HepG2 (cell line): ENCODE results near the gene NDST1. TPM values are rescaled to one million over a fixed set of nuclear protein-coding genes. Genes with fewer than 3 reads are reported as not detected.
A peak's percentile ranks its signal among the peaks of the same experiment; 100 is the strongest.

ENCODE experiments used
- ATAC-seq: fragments of 200-7000 bp; cut with Tn5 transposase; 3 replicates; pipeline ENCODE4 v1.9.1; 2020; ENCODE audit warnings: mild to moderate bottlenecking, moderate library complexity
- BruUV-seq: library from RNA; stranded (reverse); fragments of 400-500 nt; replicated peaks from 2 replicates; lab custom pipeline; 2021; lab: Mats Ljungman, UMichigan
- CTCF ChIA-PET: fragments of 300-600 bp; formaldehyde crosslinking; extraction: SDS; loops from one replicate; lab custom pipeline; 2021; ENCODE audit warnings: low total read pairs, inconsistent platforms, low intra/inter-chr PET ratio; lab: Yijun Ruan, JAX
- POLR2A ChIA-PET: fragments of 350-600 bp; sonication (Branson Sonifier 250); formaldehyde crosslinking; loops from one replicate; lab custom pipeline; 2020; ENCODE audit warnings: antibody characterized with exemption, inconsistent platforms; lab: Yijun Ruan, JAX
- DNase-seq: peaks from one replicate; pipeline ENCODE4 v3.0.0-alpha.2; 2015; ENCODE audit warnings: low spot score
- FAIRE-seq: peaks from 3 replicates; lab custom pipeline; 2011; peaks lifted over from hg19 to GRCh38; lab: Jason Lieb, UNC
- H2AFZ ChIP-seq: one replicate; pipeline ENCODE4 v1.6.1; 2011; ENCODE audit warnings: low read length, inconsistent platforms
- H3K27ac ChIP-seq: fragments of 300-600 bp; 3 replicates; pipeline ENCODE4 v1.8.0; 2011; ENCODE audit warnings: mixed run types, mild to moderate bottlenecking, mixed read lengths, low read length, inconsistent platforms; ENCODE audit not compliant: insufficient read depth; ENCODE audit errors: extremely low read length
- H3K27me3 ChIP-seq, 2 experiments: fragments of 200-600 bp in 1 of 2; 2 replicates in 1 of 2; 3 replicates in 1 of 2; pipeline versions ENCODE4 v1.6.0 to v1.8.0; 2011; ENCODE audit warnings: low read length in 2 of 2, mild to moderate bottlenecking in 2 of 2, moderate library complexity in 2 of 2, inconsistent platforms in 1 of 2; ENCODE audit not compliant: insufficient read depth in 2 of 2, control insufficient read depth in 1 of 2
- H3K36me3 ChIP-seq, 2 experiments: fragments of 200-600 bp in 1 of 2; replicated peaks in 1 of 2; 2 replicates in 1 of 2; 3 replicates in 1 of 2; pipeline versions ENCODE4 v1.5.1 to v1.8.0; 2011; ENCODE audit warnings: low read length in 2 of 2, inconsistent platforms in 1 of 2; ENCODE audit not compliant: insufficient read depth in 2 of 2, control insufficient read depth in 1 of 2
- H3K4me1 ChIP-seq: 2 replicates; pipeline ENCODE4 v1.5.1; 2012; ENCODE audit warnings: low read length, inconsistent platforms; ENCODE audit not compliant: insufficient read depth
- H3K4me2 ChIP-seq: 2 replicates; pipeline ENCODE4 v1.6.0; 2011; ENCODE audit warnings: low read depth, low read length, inconsistent platforms
- H3K4me3 ChIP-seq, 3 experiments: fragments of 200-600 bp in 1 of 3; sonication (generic), shearing (Covaris generic) in 1 of 3; replicated peaks in 1 of 3; 2 replicates each; pipeline ENCODE4 v1.5.1; 2011 to 2016; ENCODE audit warnings: low read length in 3 of 3, inconsistent platforms in 2 of 3, low read depth in 2 of 3, mild to moderate bottlenecking in 2 of 3, control low read depth in 1 of 3, mixed read lengths in 1 of 3; ENCODE audit not compliant: insufficient read depth in 1 of 3
- H3K79me2 ChIP-seq: one replicate; pipeline ENCODE4 v1.6.1; 2011; ENCODE audit warnings: low read length, inconsistent platforms; ENCODE audit not compliant: insufficient read depth
- H3K9ac ChIP-seq: 2 replicates; pipeline ENCODE4 v1.6.0; 2011; ENCODE audit warnings: mild to moderate bottlenecking, low read depth, low read length, inconsistent platforms; ENCODE audit not compliant: insufficient read depth
- H3K9me3 ChIP-seq: 2 replicates; pipeline ENCODE4 v1.5.1; 2012; ENCODE audit warnings: mild to moderate bottlenecking, low read length
- H4K20me1 ChIP-seq: 2 replicates; pipeline ENCODE4 v1.6.0; 2011; ENCODE audit warnings: inconsistent platforms, mild to moderate bottlenecking, low read length, moderate library complexity; ENCODE audit not compliant: insufficient read depth
- CTCF ChIP-seq: sonication (generic); formaldehyde crosslinking; IDR thresholded peaks from 2 replicates; pipeline ENCODE4 v1.5.0; 2020; ENCODE audit warnings: mild to moderate bottlenecking, missing genetic modification reagents, moderate library complexity
- HDAC2 ChIP-seq: sonication (generic); formaldehyde crosslinking; IDR thresholded peaks from 2 replicates; pipeline ENCODE4 v1.4.0; 2020; ENCODE audit warnings: missing genetic modification reagents
- REXO4 ChIP-seq: sonication (generic); formaldehyde crosslinking; IDR thresholded peaks from 2 replicates; pipeline ENCODE4 v1.8.0; 2022; ENCODE audit warnings: missing genetic modification reagents, mild to moderate bottlenecking, borderline replicate concordance
- RFX5 ChIP-seq: IDR thresholded peaks from 2 replicates; pipeline ENCODE4 v1.6.1; 2011; ENCODE audit warnings: low read depth, low read length, improper control_type of control experiment
- SALL2 ChIP-seq: sonication (generic); formaldehyde crosslinking; IDR thresholded peaks from 2 replicates; pipeline ENCODE4 v1.8.1; 2023; ENCODE audit warnings: mild to moderate bottlenecking, missing genetic modification reagents, inconsistent platforms
- SAP130 ChIP-seq: IDR thresholded peaks from 2 replicates; pipeline ENCODE4 v1.6.1; 2016; ENCODE audit warnings: low read depth
- TFE3 ChIP-seq: IDR thresholded peaks from 2 replicates; pipeline ENCODE4 v1.6.1; 2016
- XRCC5 ChIP-seq: fragments of 200-400 bp; formaldehyde crosslinking; optimal IDR thresholded peaks from 2 replicates; pipeline ENCODE3; 2017; ENCODE audit warnings: mild to moderate bottlenecking, low read length
- ZBTB25 ChIP-seq: IDR thresholded peaks from 2 replicates; pipeline ENCODE4 v1.6.1; 2018; ENCODE audit warnings: missing genetic modification reagents
- ZFY ChIP-seq: sonication (generic); formaldehyde crosslinking; IDR thresholded peaks from 2 replicates; pipeline ENCODE4 v1.4.0; 2020; ENCODE audit warnings: missing genetic modification reagents
- ZNF263 ChIP-seq: sonication (generic); formaldehyde crosslinking; IDR thresholded peaks from 2 replicates; pipeline ENCODE4 v1.4.0; 2020; ENCODE audit warnings: missing genetic modification reagents
- ZNF335 ChIP-seq: sonication (generic); formaldehyde crosslinking; IDR thresholded peaks from 2 replicates; pipeline ENCODE4 v1.4.0; 2020; ENCODE audit warnings: missing genetic modification reagents
- ZNF605 ChIP-seq: sonication (generic); formaldehyde crosslinking; IDR thresholded peaks from 2 replicates; pipeline ENCODE4 v1.8.0; 2022; ENCODE audit warnings: mild to moderate bottlenecking, missing genetic modification reagents
- ZNF704 ChIP-seq: sonication (generic); formaldehyde crosslinking; IDR thresholded peaks from 2 replicates; pipeline ENCODE4 v1.8.1; 2023; ENCODE audit warnings: mild to moderate bottlenecking, inconsistent platforms, moderate library complexity, missing genetic modification reagents, borderline replicate concordance
- WGBS: methylation state at CpG from one replicate; pipeline ENCODE4 v1.1.6; 2017; ENCODE audit warnings: low lambda C conversion rate; 5-methylcytosine and 5-hydroxymethylcytosine counted together
- in situ Hi-C: cut with HindIII; loops from 2 replicates; pipeline ENCODE4 v1.10.0; 2017; ENCODE audit warnings: low pct_unique_long_range_greater_than_20kb; ENCODE audit not compliant: extremely low pct_ligation_motif_present
- intact Hi-C: fragments of 100-400 bp; cut with micrococcal nuclease; formaldehyde crosslinking; loops from one replicate; pipeline ENCODE4 v1.10.0; 2022; ENCODE audit not compliant: unreplicated experiment
- polyA plus RNA-seq, 8 experiments: library from polyadenylated mRNA; depleted of rRNA in 3 of 8; stranded (reverse) in 7 of 8; unstranded in 1 of 8; fragments of >200 nt; fragmentation: Illumina TruSeq in 4 of 8; extraction: Trizol in 4 of 8; gene quantifications; 2 replicates each; pipeline versions ENCODE4 v1.2.1 to v1.2.3, GENCODE V29; 2011 to 2016; ENCODE audit warnings: low read depth in 4 of 8, missing spikeins in 1 of 8, mixed read lengths in 1 of 8; ENCODE audit not compliant: insufficient read depth in 1 of 8
- total RNA-seq, 5 experiments: library from RNA; depleted of rRNA; stranded (reverse); fragments of >200 nt; fragmentation: Illumina TruSeq; extraction: Trizol; gene quantifications; 2 replicates each; pipeline ENCODE4 v1.2.3, GENCODE V29; 2016; ENCODE audit warnings: low read depth in 1 of 5

NDST1 gene
- total and polyA plus RNA-seq, 2 of the 13 experiments (the other 11 are each of a cell fraction or from before 2014, with no cell fraction given) = 23.8 to 26.2 TPM

- TF ChIP-seq ZNF704 (0 out of 2 replicates have a peak, but pooled peaks have one; percentile 18), ZNF263 (peak; percentile 87), RFX5 (no peak), SALL2 (peak; percentile 93)
Observed at GRCh38 chr5:150522504-150523414, 14.8 kb downstream of the NDST1 start (continued).

- ChIA-PET CTCF (interaction anchor here (1.5 to 2.9 kb wide), 4 partner anchors 13 to 65 kb away, joined by 3 to 18 read pairs (median 12); no protein-coding TSS in a partner anchor), POLR2A (interaction anchor here (1.1 to 6.3 kb wide), 11 partner anchors 10 to 111 kb away, joined by 3 to 86 read pairs (median 8); partner anchors contain the start of genes CD74 and RPS14)
- BruUV-seq = no TSS peak
- Histone ChIP-seq H3K9me3 (no peaks in the 10 kb centered on the region), H3K79me2 (peaks cover 58% of the 10 kb centered on the region), H2AFZ (no peak overlapping the region), H3K9ac (peak overlapping the region; percentile 54; the same call in 1 of the 2 replicates), H3K36me3 (peaks cover 6 to 57% of the 10 kb centered on the region in 2 experiments; a peak in 3 of 5 replicates), H3K4me3 (no peak overlapping the region), H3K27me3 (no peaks in the 10 kb centered on the region), H3K27ac (peak overlapping the region; percentile 84), H3K4me1 (peaks cover 77% of the 10 kb centered on the region), H4K20me1 (no peaks in the 10 kb centered on the region), H3K4me2 (peak overlapping the region; percentile 69)
- FAIRE-seq (peak; percentile 66), DNase-seq (peak; percentile 73), ATAC-seq (peak; percentile 28)
- in situ Hi-C loops (loop anchor here (5.0 kb wide), 2 partner anchors 36 to 66 kb away; no protein-coding TSS in a partner anchor), intact Hi-C loops (loop anchor here (1.0 to 2.0 kb wide), 2 partner anchors 19 to 65 kb away; no protein-coding TSS in a partner anchor)
- WGBS = 94% methylated on average over 4 of the region's 12 CpGs
- peak; percentile 3; the same call in 1 of the 2 replicates for TF ChIP-seq SAP130
- TF ChIP-seq HDAC2 (CRISPR knock-in tag) = peak; percentile 51; the same call in 1 of the 2 replicates
- TF ChIP-seq REXO4 (CRISPR knock-in tag) = no peak
- peak; percentile 61 for TF ChIP-seq ZFY
- TF ChIP-seq XRCC5 = peak; percentile 24
- TF ChIP-seq ZNF605 (CRISPR knock-in tag) = peak; percentile 63; the same call in 1 of the 2 replicates
- peak; percentile 69 for TF ChIP-seq CTCF (CRISPR knock-in tag)
- TF ChIP-seq ZBTB25 (CRISPR knock-in tag) = peak; percentile 11; the same call in 1 of the 2 replicates
- 0 out of 2 replicates have a peak, but pooled peaks have one; percentile 22 for TF ChIP-seq TFE3 (CRISPR knock-in tag)
- TF ChIP-seq ZNF335 (CRISPR knock-in tag) = 0 out of 2 replicates have a peak, but pooled peaks have one; percentile 22
Observed at GRCh38 chr5:150523472-150524350, 15.8 kb downstream of the NDST1 start.
